Mammary epithelial cell (primary cell): Measurements from ENCODE around the gene PLEKHG7.

Experiments
- CTCF ChIP-seq, 2 donors: IDR thresholded peaks in 1 of 2; conservative IDR thresholded peaks in 1 of 2; 2 replicates each; pipeline ENCODE4 v1.5.1; 2011 to 2012; ENCODE audit warnings: inconsistent platforms in 2 of 2, low read length in 2 of 2, mild to moderate bottlenecking in 2 of 2, control low read depth in 1 of 2, low read depth in 1 of 2; ENCODE audit not compliant: insufficient read depth in 1 of 2; ENCODE audit errors: extremely low read depth in 1 of 2
- EZH2 ChIP-seq: IDR thresholded peaks from 2 replicates; pipeline ENCODE4 v1.6.1; 2012; ENCODE audit warnings: low read length, inconsistent platforms, borderline replicate concordance

- TF ChIP-seq CTCF (conservative IDR thresholded peaks at IDR 0.05 in 1 of 2, IDR thresholded peaks at IDR 0.05 in 1 of 2; ENCODE audit: extremely low read depth in 1 of 2, insufficient read depth in 1 of 2, low read depth in 1 of 2, low read length in 2 of 2) (no peak), EZH2 (no peak)
Observed at GRCh38 chr12:92676710-92677109, 26.1 kb upstream of the PLEKHG7 start.
